Heart right ventricle (tissue), 16 donors: ENCODE results near the gene IYD. TPM values are rescaled to one million over a fixed set of nuclear protein-coding genes. Genes with fewer than 3 reads are reported as not detected.
"Not testable (repeated sequence)": the region's sequence is repeated elsewhere in the genome, so short reads cannot be mapped to it uniquely, and the experiment has no call there.

Source experiments
- ATAC-seq, 8 donors: fragments of 200-7000 bp; cut with Tn5 transposase; one replicate each; pipeline ENCODE4 v1.9.1; 2020; ENCODE audit warnings: mild to moderate bottlenecking in 8 of 8, moderate library complexity in 8 of 8, moderate number of reproducible peaks in 1 of 8
- DNase-seq, 2 donors: peaks; one replicate each; pipeline ENCODE4 v3.0.0-alpha.2; 2020
- H3K27ac ChIP-seq, 10 donors: fragments of 200-600 bp; sonication (generic) in 2 of 10; one replicate each; pipeline versions ENCODE4 v1.5.0 to v1.8.0; 2020 to 2022; ENCODE audit warnings: mild to moderate bottlenecking in 3 of 10
- H3K27me3 ChIP-seq, 7 donors: fragments of 200-600 bp; one replicate each; pipeline ENCODE4 v1.8.0; 2021 to 2022; ENCODE audit warnings: mild to moderate bottlenecking in 2 of 7
- H3K36me3 ChIP-seq, 9 donors: fragments of 200-600 bp; sonication (generic) in 1 of 9; one replicate each; pipeline versions ENCODE4 v1.5.0 to v1.8.0; 2020 to 2022; ENCODE audit warnings: mild to moderate bottlenecking in 2 of 9
- H3K4me1 ChIP-seq, 9 donors: fragments of 200-600 bp; sonication (generic) in 1 of 9; one replicate each; pipeline versions ENCODE4 v1.5.0 to v1.8.0; 2020 to 2022; ENCODE audit warnings: mild to moderate bottlenecking in 4 of 9
- H3K4me3 ChIP-seq, 10 donors: fragments of 200-600 bp; sonication (generic) in 2 of 10; one replicate each; pipeline versions ENCODE4 v1.5.0 to v1.8.0; 2020 to 2022; ENCODE audit warnings: mild to moderate bottlenecking in 7 of 10, moderate library complexity in 2 of 10
- H3K9me3 ChIP-seq, 11 donors: fragments of 200-600 bp in 10 of 11; sonication (generic) in 2 of 11; one replicate each; pipeline versions ENCODE4 v1.5.0 to v1.8.0; 2013 to 2022; ENCODE audit warnings: mild to moderate bottlenecking in 2 of 11, control low read depth in 1 of 11, moderate library complexity in 1 of 11
- WGBS, 2 donors: extraction: QIAGEN DNeasy Blood & Tissue Kit; methylation state at CpG; one replicate each; pipeline ENCODE4 v1.1.7; 2013; ENCODE audit warnings: inconsistent platforms in 1 of 2; 5-methylcytosine and 5-hydroxymethylcytosine counted together
- intact Hi-C, 10 donors: fragments of 100-400 bp; cut with DNase I; formaldehyde crosslinking; loops; one replicate each; pipeline versions ENCODE4 v1.11.1 to v1.14.2; 2022
- polyA plus RNA-seq, 2 donors: library from polyadenylated mRNA; stranded (reverse); fragments of 200-250 nt; gene quantifications; one replicate each; pipeline ENCODE4 v1.2.3, GENCODE V29; 2013
- total RNA-seq, 10 donors: library from RNA; stranded (reverse); fragmentation: NEBNext Ultra II Directional in 3 of 10; extraction: Animal tissue kit (Norgen Biotek cat#: 25700) in 3 of 10; gene quantifications; one replicate each; pipeline versions ENCODE4 v1.2.1 to v1.2.4, GENCODE V29; 2021 to 2023
- TF ChIP-seq, protein P1 (sequence below), 9 donors: fragments of 200-600 bp; sonication (generic) in 2 of 9; IDR thresholded peaks; one replicate each; pipeline versions ENCODE4 v1.5.0 to v1.8.0; 2021 to 2022; ENCODE audit warnings: antibody characterized with exemption in 9 of 9, mild to moderate bottlenecking in 5 of 9, moderate library complexity in 1 of 9
- donor health status: Arrhythmogenic right ventricular cardiomyopathy.
- donor health status: ischemic (EF 13 %, LVEDD 7.1; RV severe dilation, severe dysfunction).
- donor health status: healthy with polysubstance abuse.
- donor health status: DM: no; HTN: yes; CAD: no.
- donor health status: DM: no; HTN: no; CAD: no.
- donor health status: ischemic (EF 25% LVEDD 6.9; RV normal size, moderate dysfunction).
- donor health status: ischemic (EF 25% LVEDD 5.7; RV mildly dilated, moderate dysfunction).
- donor health status: healthy.
- donor health status: DM: yes; HTN: yes; CAD: no.
- donor health status: Ischemic cardiomyopathy.
- donor health status: ischemic (EF 35%, LVEDD 5.7; RV mildly dilated, moderate dysfunction).
- donor health status: nonischemic (EF 11% LVEDD 7.7; RV severe dilation, severe dysfunction).
- donor health status: DM: yes; HTN: yes; CAD: no.
- donor health status: PGD.
- donor health status: ischemic (EF 29% LVEDD 5.4; RV normal size, mild dysfunction).
- donor health status: nonischemic (EF 23%, LVEDD 6.1; RV moderate dilation, normal function).

The IYD gene
- total and polyA plus RNA-seq, 12 donors = not detected

DNA sequence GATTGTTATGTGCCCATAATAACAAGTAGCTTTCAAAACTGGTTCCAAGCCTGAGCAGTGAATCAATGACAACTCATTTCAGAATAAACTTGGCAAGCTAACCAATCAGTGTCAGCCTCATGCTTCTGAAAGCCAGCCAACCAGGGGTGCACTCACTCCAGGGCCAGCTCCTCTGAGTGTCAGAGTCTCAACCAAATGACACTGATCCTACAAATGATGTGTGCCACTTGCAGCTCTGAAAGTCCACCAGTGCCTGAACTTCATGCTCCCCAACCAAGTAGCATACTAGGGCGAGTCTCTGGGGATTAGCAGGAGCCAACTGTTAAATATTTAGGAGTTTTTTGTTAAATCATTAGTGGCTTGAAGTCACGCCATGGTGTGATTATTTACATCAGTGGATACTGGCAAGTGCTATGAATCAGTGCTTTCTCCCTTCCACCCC, 4.5 kb downstream of the IYD start:
- no peaks in the 10 kb centered on the region for H3K9me3 ChIP-seq
- H3K36me3 ChIP-seq = no peaks in the 10 kb centered on the region
- 64 to 66% methylated on average over 2 of the region's 2 CpGs for WGBS, 2 donors
- no peaks in the 10 kb centered on the region for H3K27me3 ChIP-seq
- H3K27ac ChIP-seq = no peak overlapping the region
- no peak overlapping the region for H3K4me3 ChIP-seq
- ATAC-seq (peak in 5 of 8 donors; percentile 43 to 70 (median 69)), DNase-seq (peak in 1 of 2 donors; percentile 33)
- TF ChIP-seq, protein P1, sequence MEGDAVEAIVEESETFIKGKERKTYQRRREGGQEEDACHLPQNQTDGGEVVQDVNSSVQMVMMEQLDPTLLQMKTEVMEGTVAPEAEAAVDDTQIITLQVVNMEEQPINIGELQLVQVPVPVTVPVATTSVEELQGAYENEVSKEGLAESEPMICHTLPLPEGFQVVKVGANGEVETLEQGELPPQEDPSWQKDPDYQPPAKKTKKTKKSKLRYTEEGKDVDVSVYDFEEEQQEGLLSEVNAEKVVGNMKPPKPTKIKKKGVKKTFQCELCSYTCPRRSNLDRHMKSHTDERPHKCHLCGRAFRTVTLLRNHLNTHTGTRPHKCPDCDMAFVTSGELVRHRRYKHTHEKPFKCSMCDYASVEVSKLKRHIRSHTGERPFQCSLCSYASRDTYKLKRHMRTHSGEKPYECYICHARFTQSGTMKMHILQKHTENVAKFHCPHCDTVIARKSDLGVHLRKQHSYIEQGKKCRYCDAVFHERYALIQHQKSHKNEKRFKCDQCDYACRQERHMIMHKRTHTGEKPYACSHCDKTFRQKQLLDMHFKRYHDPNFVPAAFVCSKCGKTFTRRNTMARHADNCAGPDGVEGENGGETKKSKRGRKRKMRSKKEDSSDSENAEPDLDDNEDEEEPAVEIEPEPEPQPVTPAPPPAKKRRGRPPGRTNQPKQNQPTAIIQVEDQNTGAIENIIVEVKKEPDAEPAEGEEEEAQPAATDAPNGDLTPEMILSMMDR (IDR thresholded peaks at IDR 0.05) = no peak
- H3K4me1 ChIP-seq = peaks cover 0 to 19% (median 0%) of the 10 kb centered on the region in 9 donors
- intact Hi-C loops = no loop called here

DNA sequence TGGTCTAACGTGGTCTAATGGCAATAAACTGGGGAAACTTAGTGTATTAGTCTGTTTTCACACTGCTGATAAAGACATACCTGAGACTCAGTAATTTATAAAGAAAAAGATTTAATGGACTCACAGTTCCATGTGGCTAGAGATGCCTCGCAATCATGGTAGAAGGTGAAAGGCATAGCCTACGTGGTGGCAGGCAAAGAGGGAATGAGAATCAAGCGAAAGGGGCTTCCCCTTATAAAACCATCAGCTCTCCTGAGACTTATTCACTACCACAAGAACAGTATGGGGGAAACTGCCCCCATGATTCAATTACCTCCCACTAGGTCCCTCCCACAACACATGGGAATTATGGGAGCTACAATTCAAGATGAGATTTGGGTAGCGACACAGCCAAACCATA, 5.5 kb downstream of the IYD start:
- H3K27me3 ChIP-seq, H3K4me3 ChIP-seq, DNase-seq, intact Hi-C loops, H3K36me3 ChIP-seq, H3K9me3 ChIP-seq, ATAC-seq, H3K27ac ChIP-seq: not testable (repeated sequence)
- peaks cover 0 to 19% (median 0%) of the 10 kb centered on the region in 9 donors for H3K4me1 ChIP-seq
- 58% methylated on average over 5 of the region's 5 CpGs for WGBS, 2 donors

DNA sequence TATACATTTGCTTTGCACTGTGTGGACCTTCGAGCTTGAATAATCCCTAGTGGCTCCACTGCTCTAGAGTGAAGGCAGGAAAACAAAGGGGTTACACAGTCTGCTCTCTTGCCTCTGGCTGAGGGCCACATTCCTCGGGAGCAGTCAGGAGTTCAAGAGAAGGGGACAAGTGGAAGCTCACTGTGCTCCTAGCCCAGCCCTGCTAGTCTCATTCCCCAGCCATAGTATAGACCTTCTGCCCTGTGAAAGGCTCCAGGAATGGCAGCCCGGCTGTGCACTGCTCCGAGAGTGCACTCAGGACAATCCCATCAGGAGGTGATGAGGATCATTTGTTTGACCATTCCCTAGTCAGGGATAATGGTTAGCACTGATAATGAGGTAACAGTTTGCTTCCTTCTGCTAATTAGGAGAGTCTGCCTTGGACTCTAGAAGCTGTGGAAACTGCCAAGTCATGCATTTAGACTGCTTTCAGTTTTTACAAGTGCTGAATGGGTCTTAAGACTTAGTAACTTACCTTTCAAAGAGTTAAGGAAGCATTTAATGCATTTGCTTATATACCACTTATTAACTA, 8.5 kb downstream of the IYD start:
- TF ChIP-seq, protein P1 (IDR thresholded peaks at IDR 0.05) = no peak
- Histone ChIP-seq H3K4me1 (peaks cover 0 to 19% (median 0%) of the 10 kb centered on the region in 9 donors), H3K4me3 (no peak overlapping the region), H3K27ac (no peak overlapping the region), H3K9me3 (no peaks in the 10 kb centered on the region), H3K27me3 (no peaks in the 10 kb centered on the region), H3K36me3 (no peaks in the 10 kb centered on the region)
- DNase-seq = no peak
- intact Hi-C loops = no loop called here
- 21 to 38% methylated on average over 4 of the region's 4 CpGs for WGBS, 2 donors
- peak in 7 of 8 donors; percentile 19 to 86 (median 42) for ATAC-seq

DNA sequence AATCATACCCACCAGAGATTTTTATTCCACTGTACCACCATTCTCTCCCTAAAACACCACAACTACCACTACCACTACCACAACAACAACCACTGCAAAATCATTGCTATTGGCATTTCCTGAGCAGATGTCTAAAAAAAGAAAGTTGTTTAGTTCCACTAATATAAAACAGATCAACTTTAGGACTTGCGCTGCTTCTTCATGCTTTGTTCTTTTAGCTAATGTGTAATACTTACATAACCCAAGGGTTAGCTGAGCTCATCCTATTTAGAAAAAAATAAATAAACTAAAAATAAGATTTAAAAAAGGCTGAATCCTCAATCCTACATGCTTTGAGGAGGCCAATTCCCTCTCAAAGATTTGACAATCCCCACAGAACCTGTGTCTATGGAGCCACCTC, 11.4 kb downstream of the IYD start:
- Histone ChIP-seq H3K4me1 (peaks cover 0 to 9% (median 0%) of the 10 kb centered on the region in 9 donors), H3K9me3 (no peaks in the 10 kb centered on the region), H3K27me3 (peaks cover 0 to 4% (median 0%) of the 10 kb centered on the region in 7 donors), H3K27ac (no peak overlapping the region), H3K4me3 (no peak overlapping the region), H3K36me3 (no peaks in the 10 kb centered on the region)
- no peak for ATAC-seq
- no peak for DNase-seq
- TF ChIP-seq, protein P1 (IDR thresholded peaks at IDR 0.05) = no peak
- WGBS, 2 donors = 85 to 95% methylated on average over 1 of the region's 1 CpG
- intact Hi-C loops = no loop called here

DNA sequence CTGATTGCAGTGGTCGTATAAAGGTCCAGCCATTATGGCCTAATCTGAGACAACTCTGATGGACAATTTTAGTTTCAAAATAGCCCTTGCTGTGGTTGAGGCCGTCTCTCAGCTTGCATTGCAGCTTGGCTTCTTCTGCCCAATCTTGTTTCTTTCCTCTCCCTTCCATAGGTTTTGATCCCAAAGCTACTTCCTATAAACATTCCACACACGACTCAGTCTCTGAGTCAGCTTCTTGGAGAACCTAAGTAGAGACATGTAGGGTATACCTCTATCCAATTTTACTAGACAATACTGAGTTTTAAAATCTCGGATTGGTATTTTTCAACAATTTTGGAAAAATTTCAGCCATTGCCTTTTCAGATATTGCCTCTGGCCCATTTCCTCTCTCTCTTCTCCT, 13.4 kb downstream of the IYD start:
- H3K4me1 ChIP-seq = peaks cover 0 to 6% (median 0%) of the 10 kb centered on the region in 9 donors
- peaks cover 0 to 6% (median 0%) of the 10 kb centered on the region in 7 donors for H3K27me3 ChIP-seq
- 91 to 92% methylated on average over 4 of the region's 4 CpGs for WGBS, 2 donors
- H3K27ac ChIP-seq = no peak overlapping the region
- no peaks in the 10 kb centered on the region for H3K9me3 ChIP-seq
- intact Hi-C loops = no loop called here
- ATAC-seq = no peak
- H3K36me3 ChIP-seq = no peaks in the 10 kb centered on the region
- TF ChIP-seq, protein P1 (IDR thresholded peaks at IDR 0.05) = no peak
- DNase-seq = no peak
- H3K4me3 ChIP-seq = no peak overlapping the region
